Skeletal muscle tissue (tissue), 4 donors: ENCODE results near the gene EDC4. TPM values are rescaled to one million over a fixed set of nuclear protein-coding genes. Genes with fewer than 3 reads are reported as not detected.

Experiments
- H3K27ac ChIP-seq: one replicate; pipeline ENCODE4 v1.7.0; 2013; ENCODE audit warnings: mild to moderate bottlenecking, low read depth, low read length, inconsistent platforms
- H3K27me3 ChIP-seq, 3 donors: one replicate each; pipeline ENCODE4 v1.7.0; 2013; ENCODE audit warnings: low read length in 3 of 3; ENCODE audit not compliant: control insufficient read depth in 3 of 3, insufficient read depth in 3 of 3
- H3K36me3 ChIP-seq, 3 donors: one replicate each; pipeline ENCODE4 v1.7.0; 2013; ENCODE audit warnings: low read length in 3 of 3; ENCODE audit not compliant: control insufficient read depth in 3 of 3, insufficient read depth in 3 of 3
- H3K4me1 ChIP-seq, 3 donors: one replicate each; pipeline ENCODE4 v1.7.0; 2013; ENCODE audit warnings: low read length in 3 of 3, mild to moderate bottlenecking in 3 of 3; ENCODE audit not compliant: control insufficient read depth in 3 of 3, insufficient read depth in 3 of 3
- H3K4me3 ChIP-seq, 3 donors: one replicate each; pipeline ENCODE4 v1.7.0; 2013; ENCODE audit warnings: low read length in 3 of 3
- H3K9ac ChIP-seq, 3 donors: one replicate each; pipeline ENCODE4 v1.7.0; 2013; ENCODE audit warnings: low read length in 3 of 3, mild to moderate bottlenecking in 3 of 3, moderate library complexity in 2 of 3, low read depth in 1 of 3
- H3K9me3 ChIP-seq, 3 donors: one replicate each; pipeline ENCODE4 v1.7.0; 2013; ENCODE audit warnings: low read length in 3 of 3; ENCODE audit not compliant: control insufficient read depth in 3 of 3
- total RNA-seq: library from RNA; depleted of rRNA; stranded (reverse); fragments of >200 nt; gene quantifications from one replicate; pipeline ENCODE4 v1.2.3, GENCODE V29; 2014
- donor health status: Osteomylitis.

EDC4 gene
- total RNA-seq, 1 donor from 2014 or later: 66.3 TPM

DNA sequence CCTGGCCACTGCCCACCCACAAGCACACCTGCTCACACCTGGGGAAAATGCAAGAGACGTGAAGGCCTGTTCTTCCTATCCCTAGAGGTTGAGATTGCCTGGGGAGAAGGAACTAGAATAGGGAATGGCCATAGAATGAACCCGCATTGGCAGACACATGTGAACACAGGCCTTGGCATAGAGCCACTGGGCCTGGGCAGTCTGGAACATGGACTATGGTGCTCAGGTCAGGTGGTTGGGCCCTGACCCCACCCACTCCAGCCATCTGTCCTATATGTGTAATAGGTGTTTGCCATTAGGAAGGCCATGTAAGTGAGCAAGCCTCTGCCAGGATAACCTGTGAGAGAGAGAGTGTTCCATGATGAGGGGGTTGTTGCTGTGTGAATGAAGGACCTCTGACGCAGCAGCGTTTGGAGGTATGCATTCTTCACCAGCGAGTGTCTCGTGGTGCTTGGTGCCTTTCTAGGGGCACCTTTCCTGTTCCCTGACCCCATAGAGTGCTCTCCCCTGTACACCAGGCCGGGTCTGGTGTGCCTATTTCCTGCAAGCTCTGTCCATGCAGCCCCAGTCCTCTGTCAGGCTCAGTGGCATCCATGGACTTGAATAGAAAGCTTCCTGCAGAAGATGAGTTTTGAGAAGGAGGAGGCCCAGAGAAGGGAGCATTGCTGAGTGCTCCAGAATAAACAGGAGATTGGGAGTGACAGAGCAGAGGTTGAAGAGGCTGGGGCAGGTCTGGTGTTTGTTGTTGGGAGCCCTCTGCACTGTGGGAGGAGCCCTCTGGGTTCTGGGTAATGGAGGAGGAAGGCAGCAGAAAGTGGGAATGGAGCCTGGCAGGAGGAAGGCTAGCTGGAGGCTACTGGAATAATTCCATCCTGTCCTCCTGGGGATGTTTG is 43.2 kb downstream of the EDC4 start:
- Histone ChIP-seq H3K27ac (peak overlapping the region; percentile 81), H3K9ac (peak overlapping the region in 2 of 3 donors; percentile 36 to 62), H3K9me3 (no peaks in the 10 kb centered on the region), H3K27me3 (no peaks in the 10 kb centered on the region), H3K36me3 (peaks cover 14 to 17% (median 15%) of the 10 kb centered on the region in 3 donors), H3K4me1 (peaks cover 61 to 74% (median 64%) of the 10 kb centered on the region in 3 donors), H3K4me3 (peak overlapping the region in 1 of 3 donors; percentile 13)

GRCh38 chr16:67917140-67917851 is 44.4 kb downstream of the EDC4 start:
- Histone ChIP-seq H3K9me3 (no peaks in the 10 kb centered on the region), H3K27ac (peak overlapping the region; percentile 81), H3K4me1 (peaks cover 63 to 76% (median 72%) of the 10 kb centered on the region in 3 donors), H3K9ac (peak overlapping the region; percentile 50 to 80 (median 61)), H3K36me3 (peaks cover 5 to 10% (median 7%) of the 10 kb centered on the region in 3 donors), H3K27me3 (no peaks in the 10 kb centered on the region), H3K4me3 (peak overlapping the region in 2 of 3 donors; percentile 3 to 63)

DNA sequence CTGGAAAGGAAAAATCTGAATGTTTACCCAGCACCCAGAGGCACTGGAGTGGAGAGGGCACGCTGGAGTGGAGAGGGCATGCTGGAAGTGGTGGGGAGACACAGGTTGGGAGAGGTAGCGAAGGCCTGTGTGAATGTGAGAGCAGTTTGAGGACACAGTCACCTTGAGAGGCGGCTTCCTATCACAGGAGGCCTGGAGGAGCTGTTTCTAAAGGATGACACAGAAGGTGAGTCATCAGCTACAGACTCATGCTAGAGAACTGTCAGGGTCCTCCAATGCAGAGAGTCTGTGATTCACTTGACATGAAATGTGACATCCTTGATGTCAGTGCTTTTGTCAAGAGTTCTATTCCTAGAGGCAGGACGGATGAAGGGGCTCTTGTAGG is 45.0 kb downstream of the EDC4 start:
- Histone ChIP-seq H3K4me3 (peak overlapping the region in 2 of 3 donors; percentile 3 to 63), H3K4me1 (peaks cover 68 to 82% (median 76%) of the 10 kb centered on the region in 3 donors), H3K36me3 (peaks cover 5 to 10% (median 6%) of the 10 kb centered on the region in 3 donors), H3K27ac (peak overlapping the region; percentile 81), H3K27me3 (no peaks in the 10 kb centered on the region), H3K9me3 (no peaks in the 10 kb centered on the region), H3K9ac (peak overlapping the region; percentile 50 to 80 (median 61))

GRCh38 chr16:67919622-67920221 is 46.9 kb downstream of the EDC4 start:
- H3K4me1 ChIP-seq: peaks cover 71 to 97% (median 92%) of the 10 kb centered on the region in 3 donors
- no peaks in the 10 kb centered on the region for H3K9me3 ChIP-seq
- H3K27me3 ChIP-seq: no peaks in the 10 kb centered on the region
- H3K9ac ChIP-seq: peak overlapping the region in 2 of 3 donors; percentile 36 to 80
- H3K27ac ChIP-seq: peak overlapping the region; percentile 3
- peaks cover 11 to 17% (median 13%) of the 10 kb centered on the region in 3 donors for H3K36me3 ChIP-seq
- no peak overlapping the region for H3K4me3 ChIP-seq

DNA sequence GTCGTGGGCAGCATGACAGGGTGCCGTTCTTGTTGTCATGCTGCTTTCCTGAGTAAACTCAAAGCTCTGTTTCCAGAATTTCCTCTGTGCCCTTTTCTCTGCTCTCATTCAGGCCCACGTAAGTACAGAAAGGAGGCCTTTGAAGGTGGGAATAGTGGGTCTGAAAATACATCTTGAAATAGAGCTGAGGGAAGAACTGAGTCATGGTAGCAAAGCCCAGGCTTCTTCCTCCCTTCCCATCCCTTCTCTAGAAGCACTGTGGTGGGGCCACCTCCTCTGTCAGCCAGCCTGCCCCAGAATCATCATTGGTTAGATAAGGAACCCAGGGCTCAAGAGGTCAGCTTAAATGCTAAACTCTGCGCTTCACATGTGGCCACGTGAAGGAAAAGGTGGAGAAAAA is 49.4 kb downstream of the EDC4 start:
- no peaks in the 10 kb centered on the region for H3K27me3 ChIP-seq
- H3K9ac ChIP-seq: peak overlapping the region in 2 of 3 donors; percentile 6 to 11
- H3K36me3 ChIP-seq: peaks cover 6 to 13% (median 11%) of the 10 kb centered on the region in 3 donors
- no peak overlapping the region for H3K4me3 ChIP-seq
- H3K9me3 ChIP-seq: no peaks in the 10 kb centered on the region
- no peak overlapping the region for H3K27ac ChIP-seq
- peaks cover 65 to 93% (median 86%) of the 10 kb centered on the region in 3 donors for H3K4me1 ChIP-seq

- Histone ChIP-seq H3K9me3 (no peaks in the 10 kb centered on the region), H3K27ac (no peak overlapping the region), H3K4me1 (peaks cover 63 to 92% (median 82%) of the 10 kb centered on the region in 3 donors), H3K36me3 (peaks cover 11 to 18% (median 16%) of the 10 kb centered on the region in 3 donors), H3K27me3 (no peaks in the 10 kb centered on the region), H3K4me3 (no peak overlapping the region), H3K9ac (peak overlapping the region in 2 of 3 donors; percentile 25 to 54)
Observed at GRCh38 chr16:67922740-67923139, 49.9 kb downstream of the EDC4 start.

- Histone ChIP-seq H3K27me3 (no peaks in the 10 kb centered on the region), H3K27ac (no peak overlapping the region), H3K9ac (peak overlapping the region; percentile 24 to 54 (median 25)), H3K4me1 (peaks cover 55 to 92% (median 81%) of the 10 kb centered on the region in 3 donors), H3K36me3 (peaks cover 16 to 26% (median 23%) of the 10 kb centered on the region in 3 donors), H3K4me3 (no peak overlapping the region), H3K9me3 (no peaks in the 10 kb centered on the region)
Observed at GRCh38 chr16:67923414-67924116, 50.7 kb downstream of the EDC4 start.

DNA sequence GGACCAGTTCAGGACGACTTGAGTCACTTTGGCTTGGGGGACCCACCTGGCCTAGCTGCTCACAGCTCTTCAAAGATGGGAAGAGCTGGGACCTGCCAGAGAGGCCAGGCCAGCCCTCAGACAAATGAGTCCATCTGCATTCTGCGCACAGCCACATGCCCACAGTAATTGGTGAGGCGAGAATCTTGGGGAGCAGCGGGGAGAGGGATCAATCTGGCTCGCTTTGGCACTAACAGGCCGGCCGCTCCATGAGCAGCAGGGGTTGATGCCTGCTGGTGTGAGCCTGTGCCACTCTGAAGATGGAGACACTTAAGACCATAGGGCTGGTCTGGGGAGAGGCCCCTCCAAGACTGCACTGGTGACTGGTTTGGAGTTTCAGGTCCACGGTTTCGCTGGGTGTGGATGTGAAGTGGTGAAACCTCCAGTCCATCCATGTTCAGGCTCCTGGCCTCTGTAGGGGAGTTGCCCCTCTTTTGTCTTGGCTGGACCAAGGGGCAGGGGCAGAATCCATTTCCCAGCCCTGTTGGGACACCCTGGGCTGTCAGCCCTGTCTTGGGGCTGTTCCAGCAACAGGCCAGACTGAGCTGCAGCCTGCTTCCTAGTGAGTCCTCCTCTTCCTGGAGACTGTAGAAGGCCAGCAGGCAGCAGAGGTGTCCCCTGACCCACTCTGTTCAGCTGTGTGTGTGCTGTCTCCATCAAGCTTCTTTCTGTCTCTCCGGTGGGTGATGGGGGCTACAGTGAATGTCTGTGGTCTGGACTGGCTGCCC is 51.5 kb downstream of the EDC4 start:
- H3K4me3 ChIP-seq: no peak overlapping the region
- peak overlapping the region in 2 of 3 donors; percentile 3 to 54 for H3K9ac ChIP-seq
- H3K4me1 ChIP-seq: peaks cover 48 to 87% (median 73%) of the 10 kb centered on the region in 3 donors
- H3K27ac ChIP-seq: no peak overlapping the region
- H3K9me3 ChIP-seq: no peaks in the 10 kb centered on the region
- H3K36me3 ChIP-seq: peaks cover 16 to 29% (median 27%) of the 10 kb centered on the region in 3 donors
- H3K27me3 ChIP-seq: no peaks in the 10 kb centered on the region
